Esophagus squamous epithelium (tissue), 5 donors: Measurements from ENCODE around the gene HNRNPM. TPM values are rescaled to one million over a fixed set of nuclear protein-coding genes. Genes with fewer than 3 reads are reported as not detected.

Experiments
- DNase-seq: peaks from one replicate; lab custom pipeline; 2025; lab: John Stamatoyannopoulos, UW
- H3K27ac ChIP-seq, 4 donors: fragments of 200-600 bp; sonication (generic); one replicate each; pipeline ENCODE4 v1.5.1; 2016 to 2019; ENCODE audit warnings: mild to moderate bottlenecking in 1 of 4
- H3K27me3 ChIP-seq, 4 donors: fragments of 200-600 bp; sonication (generic); 1 replicate in 3 of 4; 2 replicates in 1 of 4; pipeline versions ENCODE4 v1.5.1 to v1.6.0; 2017 to 2021; ENCODE audit warnings: antibody characterized with exemption in 1 of 4
- H3K36me3 ChIP-seq, 3 donors: fragments of 200-600 bp; sonication (generic); one replicate each; pipeline ENCODE4 v1.5.1; 2016 to 2019
- H3K4me1 ChIP-seq, 3 donors: fragments of 200-600 bp; sonication (generic); one replicate each; pipeline ENCODE4 v1.5.1; 2017 to 2019
- H3K4me3 ChIP-seq, 4 donors: fragments of 200-600 bp; sonication (generic); 1 replicate in 3 of 4; 2 replicates in 1 of 4; pipeline ENCODE4 v1.5.1; 2016 to 2019; ENCODE audit warnings: mild to moderate bottlenecking in 2 of 4, moderate library complexity in 1 of 4
- H3K9me3 ChIP-seq, 3 donors: fragments of 200-600 bp; sonication (generic); one replicate each; pipeline ENCODE4 v1.5.1; 2016 to 2019
- POLR2A ChIP-seq, 4 donors: fragments of 450-650 bp; IDR thresholded peaks; one replicate each; pipeline ENCODE4 v1.6.1; 2017; ENCODE audit warnings: antibody characterized with exemption in 4 of 4, mild to moderate bottlenecking in 4 of 4, moderate library complexity in 3 of 4
- WGBS, 2 donors: methylation state at CpG; one replicate each; pipeline ENCODE4 v1.1.5; 2018; 5-methylcytosine and 5-hydroxymethylcytosine counted together
- intact Hi-C: fragments of 100-400 bp; cut with DNase I; formaldehyde crosslinking; loops from one replicate; pipeline ENCODE4 v1.15.0; 2022
- total RNA-seq, 4 donors: library from RNA; depleted of rRNA; stranded (reverse); fragments of >200 nt; gene quantifications; one replicate each; pipeline ENCODE4 v1.1.0, GENCODE V29; 2016
- TF ChIP-seq, protein P1 (sequence below), 6 experiments: fragments of 450-650 bp in 4 of 6; fragments of 200-600 bp in 2 of 6; sonication (generic) in 2 of 6; IDR thresholded peaks; one replicate each; pipeline ENCODE4 v1.5.1; 2016 to 2019; ENCODE audit warnings: antibody characterized with exemption in 6 of 6, mild to moderate bottlenecking in 4 of 6, moderate library complexity in 4 of 6
- donor health status: DM: yes; HTN: yes; CAD: no.

Gene HNRNPM
- total RNA-seq, 4 donors from 2014 or later, result 102 to 162 (median 128) TPM

DNA sequence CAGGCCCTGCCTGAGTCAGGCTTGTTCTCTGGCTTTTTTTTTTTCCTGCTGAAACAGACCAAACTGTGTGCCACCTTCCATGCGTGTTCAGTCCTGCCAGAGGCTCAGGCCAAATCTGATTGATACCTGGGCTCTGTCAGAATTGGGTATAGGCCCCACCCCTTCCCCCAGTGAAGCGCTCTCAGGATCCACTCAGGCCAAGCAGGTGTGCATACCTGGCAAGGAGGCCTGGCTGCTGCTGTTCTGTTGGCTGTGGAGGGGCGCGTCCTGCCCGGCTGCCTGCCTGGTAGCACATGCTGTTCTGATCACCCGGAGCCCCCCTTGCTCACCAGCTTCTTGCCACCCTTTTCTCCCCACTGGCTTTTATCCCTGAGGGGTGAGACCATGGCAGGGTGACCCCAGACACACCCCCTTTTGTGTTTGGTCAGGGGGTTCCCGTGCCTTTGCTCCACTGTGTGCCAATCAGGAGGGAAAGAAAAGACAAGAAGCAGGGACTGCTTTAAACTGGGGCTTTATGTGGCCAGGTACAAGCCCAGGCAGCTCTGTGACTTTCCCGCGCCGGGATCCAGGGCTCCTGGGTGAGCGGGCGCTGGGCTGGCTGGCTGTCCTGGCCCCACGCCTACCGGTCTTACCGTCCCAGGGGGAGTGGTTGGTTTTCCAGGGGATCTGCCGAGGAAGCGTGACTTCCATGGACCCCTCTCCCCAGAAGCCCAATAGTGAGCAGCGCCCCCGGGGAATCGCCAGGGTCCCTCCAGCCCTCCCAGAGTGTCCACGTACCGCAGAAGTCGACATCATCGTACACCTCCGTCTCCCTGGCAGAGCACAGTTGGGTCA lies 45.0 kb downstream of the HNRNPM start:
- TF ChIP-seq, protein P1, sequence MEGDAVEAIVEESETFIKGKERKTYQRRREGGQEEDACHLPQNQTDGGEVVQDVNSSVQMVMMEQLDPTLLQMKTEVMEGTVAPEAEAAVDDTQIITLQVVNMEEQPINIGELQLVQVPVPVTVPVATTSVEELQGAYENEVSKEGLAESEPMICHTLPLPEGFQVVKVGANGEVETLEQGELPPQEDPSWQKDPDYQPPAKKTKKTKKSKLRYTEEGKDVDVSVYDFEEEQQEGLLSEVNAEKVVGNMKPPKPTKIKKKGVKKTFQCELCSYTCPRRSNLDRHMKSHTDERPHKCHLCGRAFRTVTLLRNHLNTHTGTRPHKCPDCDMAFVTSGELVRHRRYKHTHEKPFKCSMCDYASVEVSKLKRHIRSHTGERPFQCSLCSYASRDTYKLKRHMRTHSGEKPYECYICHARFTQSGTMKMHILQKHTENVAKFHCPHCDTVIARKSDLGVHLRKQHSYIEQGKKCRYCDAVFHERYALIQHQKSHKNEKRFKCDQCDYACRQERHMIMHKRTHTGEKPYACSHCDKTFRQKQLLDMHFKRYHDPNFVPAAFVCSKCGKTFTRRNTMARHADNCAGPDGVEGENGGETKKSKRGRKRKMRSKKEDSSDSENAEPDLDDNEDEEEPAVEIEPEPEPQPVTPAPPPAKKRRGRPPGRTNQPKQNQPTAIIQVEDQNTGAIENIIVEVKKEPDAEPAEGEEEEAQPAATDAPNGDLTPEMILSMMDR (IDR thresholded peaks at IDR 0.05), result no peak
- DNase-seq, result no peak
- 26 to 32% methylated on average over 4 to 6 of the region's 25 CpGs for WGBS, 2 donors
- intact Hi-C loops, result no loop called here
- Histone ChIP-seq H3K27ac (peak overlapping the region; percentile 81 to 89 (median 82)), H3K9me3 (no peaks in the 10 kb centered on the region), H3K4me1 (peaks cover 26 to 88% (median 33%) of the 10 kb centered on the region in 3 donors), H3K4me3 (peak overlapping the region in 3 of 4 donors; percentile 7 to 28 (median 15)), H3K36me3 (peaks cover 18 to 53% (median 32%) of the 10 kb centered on the region in 3 donors), H3K27me3 (no peaks in the 10 kb centered on the region)

DNA sequence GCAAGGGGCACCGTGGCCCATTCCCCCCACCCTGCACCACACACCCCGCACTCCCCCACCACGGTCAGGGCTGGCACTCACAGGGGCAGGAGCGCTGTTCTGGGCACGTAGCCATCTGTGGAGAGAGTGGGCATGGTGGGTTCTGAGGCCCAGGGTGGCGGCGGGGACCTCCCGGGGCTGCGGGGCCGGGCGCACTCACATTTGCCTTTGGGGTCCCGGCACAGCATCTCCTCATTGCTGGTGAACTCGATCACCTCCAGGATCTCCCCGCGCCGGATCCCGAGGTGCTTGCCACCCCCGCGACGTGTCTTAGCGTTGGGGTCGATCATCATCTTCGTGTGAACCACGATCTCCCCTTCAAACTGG lies 45.6 kb downstream of the HNRNPM start:
- DNase-seq, result no peak
- 77 to 80% methylated on average over 2 to 14 of the region's 24 CpGs for WGBS, 2 donors
- intact Hi-C loops, result no loop called here
- peaks cover 17 to 47% (median 26%) of the 10 kb centered on the region in 3 donors for H3K36me3 ChIP-seq
- H3K9me3 ChIP-seq, result no peaks in the 10 kb centered on the region
- peaks cover 26 to 90% (median 34%) of the 10 kb centered on the region in 3 donors for H3K4me1 ChIP-seq
- H3K4me3 ChIP-seq, result peak overlapping the region in 2 of 4 donors; percentile 15 to 28
- no peaks in the 10 kb centered on the region for H3K27me3 ChIP-seq
- TF ChIP-seq, protein P1 (IDR thresholded peaks at IDR 0.05), result no peak
- no peak for TF ChIP-seq POLR2A (IDR thresholded peaks at IDR 0.05)
- H3K27ac ChIP-seq, result peak overlapping the region; percentile 81 to 89 (median 82)

GRCh38 chr19:8490873-8491272 lies 46.1 kb downstream of the HNRNPM start:
- 77 to 80% methylated on average over 3 of the region's 12 CpGs for WGBS, 2 donors
- no peaks in the 10 kb centered on the region for H3K27me3 ChIP-seq
- H3K9me3 ChIP-seq, result no peaks in the 10 kb centered on the region
- no peak overlapping the region for H3K4me3 ChIP-seq
- intact Hi-C loops, result no loop called here
- H3K36me3 ChIP-seq, result peaks cover 12 to 42% (median 21%) of the 10 kb centered on the region in 3 donors
- no peak for DNase-seq
- no peak for TF ChIP-seq POLR2A (IDR thresholded peaks at IDR 0.05)
- TF ChIP-seq, protein P1 (IDR thresholded peaks at IDR 0.05), result no peak
- peak overlapping the region in 2 of 4 donors; percentile 81 to 89 for H3K27ac ChIP-seq
- H3K4me1 ChIP-seq, result peaks cover 23 to 90% (median 37%) of the 10 kb centered on the region in 3 donors

GRCh38 chr19:8491574-8491973 lies 46.8 kb downstream of the HNRNPM start:
- H3K36me3 ChIP-seq, result peaks cover 7 to 35% (median 14%) of the 10 kb centered on the region in 3 donors
- H3K4me1 ChIP-seq, result peaks cover 19 to 90% (median 39%) of the 10 kb centered on the region in 3 donors
- WGBS, 2 donors, result 80 to 100% methylated on average over 2 to 4 of the region's 6 CpGs
- H3K27ac ChIP-seq, result no peak overlapping the region
- no peaks in the 10 kb centered on the region for H3K9me3 ChIP-seq
- no peak for DNase-seq
- intact Hi-C loops, result no loop called here
- TF ChIP-seq POLR2A (IDR thresholded peaks at IDR 0.05), result no peak
- TF ChIP-seq, protein P1 (IDR thresholded peaks at IDR 0.05), result peak in 2 of 6 experiments; percentile 3 to 23
- no peaks in the 10 kb centered on the region for H3K27me3 ChIP-seq
- no peak overlapping the region for H3K4me3 ChIP-seq

- peaks cover 0 to 9% (median 0%) of the 10 kb centered on the region in 3 donors for H3K36me3 ChIP-seq
- H3K4me3 ChIP-seq, result no peak overlapping the region
- 9 to 41% methylated on average over 3 to 4 of the region's 7 CpGs for WGBS, 2 donors
- peaks cover 7 to 68% (median 27%) of the 10 kb centered on the region in 3 donors for H3K4me1 ChIP-seq
- intact Hi-C loops, result no loop called here
- no peak for TF ChIP-seq POLR2A (IDR thresholded peaks at IDR 0.05)
- TF ChIP-seq, protein P1 (IDR thresholded peaks at IDR 0.05), result no peak
- H3K27ac ChIP-seq, result peak overlapping the region in 3 of 4 donors; percentile 18 to 75 (median 74)
- DNase-seq, result no peak
- no peaks in the 10 kb centered on the region for H3K9me3 ChIP-seq
- H3K27me3 ChIP-seq, result no peaks in the 10 kb centered on the region
These were observed 49.4 kb downstream of the HNRNPM start for GRCh38 chr19:8494158-8494557.
